GM19239 (cell line): Measurements from ENCODE around the gene MTUS2.

Experiments
- DNase-seq: peaks from one replicate; pipeline ENCODE4 v3.0.0; 2011; ENCODE audit warnings: low spot score; ENCODE audit not compliant: insufficient read length
- FAIRE-seq: peaks from 2 replicates; lab custom pipeline; 2011; peaks lifted over from hg19 to GRCh38; lab: Jason Lieb, UNC

MTUS2 gene

GRCh38 chr13:29548722-29549121 is 728.6 kb downstream of the MTUS2 start:
- DNase-seq: no peak
- no peak for FAIRE-seq

- DNase-seq (no peak), FAIRE-seq (no peak)
These were observed 730.4 kb downstream of the MTUS2 start for GRCh38 chr13:29550430-29550988.

GRCh38 chr13:29551214-29551613 is 731.1 kb downstream of the MTUS2 start:
- FAIRE-seq: no peak
- DNase-seq: no peak
